HEK293T (cell line): Measurements from ENCODE around the gene BCHE.

Experiments
- ELF4 ChIP-seq: fragments of 450-650 bp; IDR thresholded peaks from 2 replicates; pipeline ENCODE4 v1.6.1; 2017; ENCODE audit warnings: antibody characterized with exemption
- PKNOX1 ChIP-seq: fragments of 450-650 bp; IDR thresholded peaks from 2 replicates; pipeline ENCODE4 v1.6.1; 2016
- SP1 ChIP-seq: fragments of 450-650 bp; IDR thresholded peaks from 2 replicates; pipeline ENCODE4 v1.6.1; 2017
- SUZ12 ChIP-seq: fragments of 450-650 bp; IDR thresholded peaks from 2 replicates; pipeline ENCODE4 v1.6.1; 2016; ENCODE audit warnings: mild to moderate bottlenecking

DNA sequence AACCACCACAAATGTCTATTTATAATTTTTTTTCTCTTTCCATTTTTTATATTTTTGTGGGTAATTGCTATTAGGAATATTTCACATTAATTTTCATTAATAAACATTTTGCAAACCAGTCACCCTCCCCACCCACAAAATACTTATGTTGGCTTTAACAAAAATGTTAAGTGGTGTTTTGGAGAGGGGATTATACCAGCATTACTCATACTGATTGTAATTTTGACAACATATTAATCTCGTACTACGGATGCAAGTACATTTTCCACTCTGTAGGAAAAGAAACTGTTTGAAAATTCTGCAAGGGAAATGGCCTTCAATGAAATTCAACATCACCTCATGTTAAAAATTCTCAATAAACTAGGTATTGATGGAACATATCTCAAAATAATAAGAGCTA, 58.3 kb downstream of the BCHE start:
- TF ChIP-seq SP1 (no peak), PKNOX1 (no peak), SUZ12 (no peak), ELF4 (no peak)
